ENCODE measurements around the gene OTULIN.
A peak's percentile ranks its signal among the peaks of the same experiment; 100 is the strongest.

DNA sequence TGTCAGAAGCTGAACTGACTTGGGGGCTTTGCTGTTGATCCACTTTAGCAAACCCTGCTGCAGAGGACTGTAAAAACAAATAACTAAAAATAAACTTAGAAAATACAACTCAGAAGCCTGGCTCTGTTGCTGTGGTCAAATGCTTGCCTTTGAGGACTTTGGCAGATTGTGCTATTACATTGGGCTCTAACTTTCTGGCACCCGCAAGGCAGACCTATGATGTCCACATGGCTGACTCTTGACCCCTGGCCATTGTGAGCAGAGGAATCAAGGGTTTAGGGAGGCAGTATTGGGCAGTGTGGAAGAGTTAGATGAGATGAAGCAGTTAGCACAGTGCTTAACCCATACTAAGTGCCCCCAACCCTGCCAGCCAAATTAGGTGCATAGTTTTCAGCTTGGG, 34.0 kb downstream of the OTULIN start:
- TF ChIP-seq HNF4G (IDR thresholded peaks at IDR 0.05) (peak; percentile 73), TAF1 (conservative IDR thresholded peaks at IDR 0.05) (no peak)

Data from liver (tissue), 1 donor.